22Rv1 (cell line): ENCODE data around the gene SPRR2F.

Experiments
- H3K27ac ChIP-seq: fragments of 450-650 bp; 2 replicates; pipeline ENCODE4 v1.5.1; 2017
- ZFX ChIP-seq: fragments of 450-650 bp; IDR thresholded peaks from 2 replicates; pipeline ENCODE4 v1.6.1; 2017; ENCODE audit warnings: antibody characterized with exemption, borderline replicate concordance
- TF ChIP-seq, protein P1 (sequence below): fragments of 450-650 bp; IDR thresholded peaks from 2 replicates; pipeline ENCODE4 v1.5.1; 2017; ENCODE audit warnings: mild to moderate bottlenecking

Gene SPRR2F

DNA sequence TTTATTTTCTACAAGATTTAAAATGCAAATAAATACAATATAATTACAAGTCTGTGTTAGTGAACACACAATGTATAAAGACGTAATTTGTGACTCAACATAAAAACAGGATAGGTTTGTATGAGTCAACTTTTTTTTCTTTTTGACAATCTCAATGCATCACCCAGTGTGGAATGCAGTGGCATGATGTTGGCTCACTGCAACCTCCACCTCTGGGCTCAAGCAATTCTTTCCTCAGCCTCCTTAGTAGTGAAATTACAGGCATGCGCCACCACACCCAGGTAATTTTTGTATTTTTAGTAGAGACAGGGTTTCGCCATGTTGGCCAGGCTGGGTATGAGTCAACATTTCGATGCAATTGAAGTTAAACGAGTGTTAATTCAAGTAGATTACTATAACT lies 13.1 kb downstream of the SPRR2F start:
- TF ChIP-seq, protein P1, sequence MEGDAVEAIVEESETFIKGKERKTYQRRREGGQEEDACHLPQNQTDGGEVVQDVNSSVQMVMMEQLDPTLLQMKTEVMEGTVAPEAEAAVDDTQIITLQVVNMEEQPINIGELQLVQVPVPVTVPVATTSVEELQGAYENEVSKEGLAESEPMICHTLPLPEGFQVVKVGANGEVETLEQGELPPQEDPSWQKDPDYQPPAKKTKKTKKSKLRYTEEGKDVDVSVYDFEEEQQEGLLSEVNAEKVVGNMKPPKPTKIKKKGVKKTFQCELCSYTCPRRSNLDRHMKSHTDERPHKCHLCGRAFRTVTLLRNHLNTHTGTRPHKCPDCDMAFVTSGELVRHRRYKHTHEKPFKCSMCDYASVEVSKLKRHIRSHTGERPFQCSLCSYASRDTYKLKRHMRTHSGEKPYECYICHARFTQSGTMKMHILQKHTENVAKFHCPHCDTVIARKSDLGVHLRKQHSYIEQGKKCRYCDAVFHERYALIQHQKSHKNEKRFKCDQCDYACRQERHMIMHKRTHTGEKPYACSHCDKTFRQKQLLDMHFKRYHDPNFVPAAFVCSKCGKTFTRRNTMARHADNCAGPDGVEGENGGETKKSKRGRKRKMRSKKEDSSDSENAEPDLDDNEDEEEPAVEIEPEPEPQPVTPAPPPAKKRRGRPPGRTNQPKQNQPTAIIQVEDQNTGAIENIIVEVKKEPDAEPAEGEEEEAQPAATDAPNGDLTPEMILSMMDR = no peak
- no peak for TF ChIP-seq ZFX
- no peak overlapping the region for H3K27ac ChIP-seq

DNA sequence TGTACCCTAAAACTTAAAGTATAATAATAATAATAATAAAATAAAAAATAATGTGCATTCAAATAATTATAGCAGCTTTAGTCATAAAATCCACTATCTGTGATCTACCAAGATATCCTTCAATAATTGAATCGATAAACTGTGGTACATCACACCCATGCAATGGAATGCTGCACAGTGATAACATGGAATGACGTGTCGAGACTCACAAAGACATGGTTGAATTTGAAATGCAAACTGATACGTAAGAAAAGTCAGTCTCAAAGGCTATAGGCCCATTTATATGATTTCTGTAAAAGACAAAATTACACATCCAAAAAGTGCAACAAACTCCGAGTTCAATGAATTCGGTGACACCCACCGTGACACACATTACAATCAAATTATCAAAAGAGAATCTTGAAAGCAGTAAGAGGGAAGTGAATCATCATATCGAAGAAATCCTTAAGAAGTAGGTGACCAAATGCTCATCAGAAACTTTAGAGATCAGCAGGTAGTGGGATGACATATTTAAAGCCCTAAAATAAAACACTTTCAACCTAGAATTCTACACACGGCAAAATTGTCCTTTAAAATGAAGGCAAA lies 13.8 kb downstream of the SPRR2F start:
- TF ChIP-seq, protein P1 = no peak
- TF ChIP-seq ZFX = no peak

DNA sequence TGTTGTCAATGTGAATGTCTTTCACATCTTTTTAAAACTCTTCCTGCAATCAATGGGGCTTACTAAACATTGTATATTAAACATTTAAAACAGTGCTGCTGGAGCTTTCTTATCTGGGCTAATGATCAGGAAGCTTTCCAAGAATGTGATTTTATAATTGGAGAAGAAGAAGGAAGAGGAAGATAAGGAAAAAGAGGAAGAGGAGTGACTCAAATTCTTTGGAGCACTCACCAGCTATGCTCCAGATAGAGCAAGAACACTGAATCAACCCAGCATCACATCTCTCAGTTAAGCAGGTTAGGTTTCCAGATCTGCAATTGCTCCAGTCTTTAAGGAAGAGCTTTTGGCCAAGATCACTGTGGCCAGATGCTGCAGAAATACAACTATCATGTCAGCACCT lies 17.6 kb downstream of the SPRR2F start:
- TF ChIP-seq ZFX = no peak
- TF ChIP-seq, protein P1 = no peak
- H3K27ac ChIP-seq = no peak overlapping the region

More for the DNA sequence above, 13.8 kb downstream of the SPRR2F start:
- no peak overlapping the region for H3K27ac ChIP-seq

DNA sequence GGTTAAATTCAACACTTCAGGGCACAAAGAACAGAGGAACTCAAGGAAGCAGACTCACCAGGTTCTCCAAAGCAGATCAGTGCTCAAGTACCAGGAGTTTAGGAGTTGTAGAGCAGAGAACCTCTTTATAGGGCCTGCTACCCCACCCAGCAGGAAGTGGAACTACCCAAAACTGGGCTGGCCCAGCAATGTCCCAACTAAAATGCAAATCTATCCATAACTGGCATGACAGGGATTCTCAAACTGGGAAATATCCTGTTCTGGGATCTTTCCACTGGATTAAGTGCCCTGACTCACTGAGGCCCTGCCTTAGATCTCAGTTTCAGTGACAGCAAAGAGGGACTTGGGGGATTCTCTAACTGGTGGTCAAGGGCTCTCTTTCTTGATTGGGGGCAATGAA lies 18.9 kb downstream of the SPRR2F start, which contains the start of gene SPRR2E:
SPRR2E (minus strand) TSS at position 101 of the 400 bp plus-strand sequence. CDS start 775 bp downstream, outside the sequence.
- TF ChIP-seq, protein P1 = no peak
- TF ChIP-seq ZFX = no peak
- H3K27ac ChIP-seq = no peak within 1 kb of the TSS

DNA sequence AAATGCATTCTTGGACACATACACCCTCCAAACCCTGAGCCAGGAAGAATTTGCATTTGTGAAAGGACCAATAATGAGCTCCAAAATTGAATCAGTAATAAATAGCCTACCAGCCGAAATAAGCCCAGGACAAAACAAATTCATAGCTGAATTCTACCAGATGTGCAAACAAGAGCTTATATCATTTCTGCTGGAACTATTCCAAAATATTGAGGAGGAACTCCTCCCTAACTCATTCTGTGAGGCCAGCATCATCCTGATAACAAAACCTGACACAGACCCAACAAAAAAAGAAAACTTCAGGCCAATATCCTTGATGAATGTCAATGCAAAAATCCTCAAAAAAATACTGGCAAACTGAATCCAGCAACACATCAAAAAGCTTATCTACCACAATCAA lies 25.7 kb downstream of the SPRR2F start:
- no peak for TF ChIP-seq ZFX
- TF ChIP-seq, protein P1 = no peak
- no peak overlapping the region for H3K27ac ChIP-seq

DNA sequence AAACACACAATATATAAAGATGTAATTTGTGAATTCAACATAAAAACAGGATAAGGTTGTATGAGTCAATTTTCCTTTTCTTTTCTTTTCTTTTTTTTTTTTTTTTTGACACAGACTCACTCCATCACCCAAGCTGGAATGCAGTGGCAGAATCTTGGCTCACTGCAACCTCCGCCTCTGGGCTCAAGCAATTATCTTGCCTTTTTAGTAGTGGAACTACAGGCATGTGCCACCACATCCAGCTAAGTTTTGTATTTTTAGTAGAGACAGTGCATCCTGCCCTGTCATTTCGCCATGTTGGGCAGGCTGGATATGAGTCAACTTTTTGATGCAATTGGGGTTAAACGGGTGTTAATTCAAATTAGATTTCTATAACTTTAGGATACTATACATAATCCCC lies 31.6 kb downstream of the SPRR2F start:
- no peak overlapping the region for H3K27ac ChIP-seq
- TF ChIP-seq, protein P1 = no peak
- TF ChIP-seq ZFX = no peak

DNA sequence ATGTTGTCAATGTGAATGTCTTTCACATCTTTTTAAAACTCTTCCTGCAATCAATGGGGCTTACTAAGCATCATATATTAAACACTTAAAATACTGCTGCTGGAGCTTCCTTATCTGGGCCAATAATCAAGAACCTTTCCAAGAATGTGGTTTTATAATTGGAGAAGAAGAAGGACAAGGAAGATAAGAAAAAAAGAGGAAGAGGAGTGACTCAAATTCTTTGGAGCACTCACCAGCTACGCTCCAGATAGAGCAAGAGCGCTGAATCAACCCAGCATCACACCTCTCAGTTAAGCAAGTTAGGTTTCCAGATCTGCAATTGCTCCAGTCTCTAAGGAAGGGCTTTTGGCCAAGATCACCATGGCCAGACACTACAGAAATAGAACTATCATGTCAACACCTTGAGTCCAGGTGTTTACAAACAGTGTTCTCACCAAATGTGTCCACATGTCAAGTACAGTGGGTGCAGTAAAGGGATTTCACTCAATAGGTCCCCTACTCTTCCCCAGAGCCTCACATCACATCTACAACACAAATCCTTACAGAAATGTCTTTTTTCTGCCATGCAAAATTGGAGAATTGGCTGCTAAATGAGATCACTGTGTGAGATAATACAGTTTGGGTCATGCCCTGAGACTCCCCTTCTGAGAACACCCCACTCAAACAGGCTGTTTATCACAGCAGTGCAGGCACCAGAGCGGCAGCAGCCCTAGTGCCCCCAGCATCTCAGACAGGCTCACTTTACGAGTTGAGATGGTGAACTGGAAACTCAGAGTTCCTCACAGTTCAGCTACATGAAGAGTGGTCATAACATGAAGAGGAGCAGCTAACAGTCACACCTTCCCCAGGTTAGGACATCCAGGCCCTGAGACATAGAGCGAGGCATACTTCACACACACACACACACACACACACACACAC lies 40.2 kb downstream of the SPRR2F start:
- no peak overlapping the region for H3K27ac ChIP-seq
- no peak for TF ChIP-seq ZFX
- TF ChIP-seq, protein P1 = no peak
